ENCODE data around the gene MICAL1. TPM values are rescaled to one million over a fixed set of nuclear protein-coding genes. Genes with fewer than 3 reads are reported as not detected.

Gene MICAL1
- total RNA-seq, 1 donor: 112 TPM

DNA sequence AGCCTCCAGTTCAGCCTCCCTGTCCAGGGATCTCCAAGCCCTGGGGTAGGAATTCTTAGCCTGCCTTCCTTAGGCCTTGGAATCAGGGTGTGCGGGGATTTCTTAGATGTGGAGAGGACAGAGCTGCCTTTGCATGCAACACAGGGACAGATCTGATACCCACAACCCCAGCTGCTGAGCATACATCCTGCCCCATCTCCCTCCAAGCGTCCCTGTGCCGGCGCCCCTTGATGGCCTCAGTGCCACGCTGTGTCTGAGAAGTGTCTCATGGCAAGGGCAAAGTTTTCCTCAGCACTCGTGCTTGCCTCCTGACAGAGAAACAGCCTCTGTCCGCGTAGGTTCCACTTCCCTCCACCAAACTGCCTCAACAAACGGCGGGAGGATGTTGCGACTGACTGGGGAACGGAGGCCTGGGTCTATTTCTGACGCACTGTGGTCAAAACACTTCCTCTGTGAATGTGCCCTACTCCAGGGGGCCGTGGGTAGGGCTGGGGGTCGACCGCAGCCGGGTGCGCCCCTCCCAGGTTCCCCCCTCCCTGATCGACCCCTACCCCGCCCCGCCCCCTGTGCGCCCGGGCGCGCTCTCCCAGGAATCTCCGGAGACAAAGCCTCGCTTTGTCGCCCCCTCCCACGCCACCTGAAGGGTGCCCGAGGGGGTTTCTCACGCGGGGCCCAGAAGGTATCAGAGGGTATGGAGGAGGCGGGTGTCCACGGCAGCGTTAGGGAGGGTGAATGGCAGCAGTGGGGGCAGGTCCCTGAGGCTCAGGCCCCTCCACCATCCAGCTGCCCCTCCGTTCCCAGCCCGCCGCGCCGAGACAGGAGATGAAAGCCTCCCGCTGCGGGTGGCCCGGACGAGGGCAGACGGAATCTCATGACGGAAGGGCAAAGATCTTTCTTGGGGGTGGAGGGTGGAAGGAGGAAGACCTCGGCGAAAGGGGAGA lies 806 bp downstream of the MICAL1 start:
- DNase-seq (ENCODE audit: low read depth in 2 of 3, low spot score in 2 of 3): peak; percentile 60 to 87 (median 85)

DNA sequence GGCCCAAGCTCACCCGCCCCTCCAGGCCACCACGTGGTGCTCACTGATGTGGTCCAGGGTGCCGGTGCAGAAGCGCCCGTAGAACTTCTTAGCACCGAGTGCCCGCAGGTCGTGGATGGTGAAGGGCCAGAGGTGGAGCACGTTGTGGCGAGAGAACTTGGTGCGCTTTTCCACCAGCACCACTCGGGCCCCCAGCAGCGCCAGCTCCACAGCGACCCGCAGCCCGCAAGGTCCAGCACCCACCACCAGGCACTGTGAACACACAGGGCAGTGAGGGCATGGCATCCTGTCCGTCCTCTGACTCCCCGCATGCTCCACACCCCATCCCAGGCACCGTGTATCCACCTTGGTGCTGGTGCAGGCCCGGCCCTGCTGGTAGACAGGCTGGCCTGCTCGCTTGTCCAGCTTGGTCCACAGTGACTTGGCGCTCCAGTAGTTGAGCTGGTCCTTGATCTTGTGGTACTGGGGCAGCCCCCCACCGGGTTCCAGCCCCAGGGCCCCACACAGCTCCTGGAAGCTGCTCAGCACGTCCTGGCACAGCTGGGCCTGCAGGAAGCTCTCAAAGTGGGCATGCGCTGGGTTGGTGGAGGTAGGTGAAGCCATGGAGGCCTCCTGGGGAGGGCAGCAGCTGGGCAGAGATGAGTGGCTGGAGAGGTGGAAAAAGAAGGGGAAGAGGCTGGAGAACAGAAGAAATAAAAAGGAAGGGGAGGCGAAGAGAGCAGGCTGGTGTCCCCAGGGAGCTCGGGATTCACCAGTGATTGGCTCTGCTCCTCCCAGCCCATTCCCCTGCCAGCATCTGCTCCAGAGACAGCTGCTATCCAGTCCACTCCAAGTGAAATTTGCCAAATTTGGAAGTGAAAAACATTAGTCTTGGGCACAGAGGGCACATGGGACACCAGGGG lies 1.7 kb downstream of the MICAL1 start:
- DNase-seq (ENCODE audit: low read depth in 2 of 3, low spot score in 2 of 3): no peak

DNA sequence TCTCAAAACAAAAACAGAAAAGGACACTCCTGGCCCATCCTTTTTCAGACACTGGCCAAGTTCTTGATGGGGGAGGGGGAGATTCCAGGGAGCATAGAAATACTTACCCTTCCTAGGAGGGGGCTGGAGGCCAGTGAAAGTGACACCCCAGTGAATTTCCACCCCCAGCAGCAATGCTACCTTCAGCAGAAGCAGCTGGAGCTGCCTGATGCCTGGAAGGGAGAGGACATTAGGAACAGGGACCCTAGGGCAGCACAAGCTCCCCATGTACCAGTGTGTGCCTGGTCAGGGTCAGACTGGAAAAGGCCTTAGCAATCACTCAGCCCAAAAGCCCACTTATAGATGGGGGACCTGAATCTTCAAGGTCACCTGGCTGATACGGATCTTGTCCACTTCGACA lies 2.4 kb downstream of the MICAL1 start:
- DNase-seq (ENCODE audit: low read depth in 2 of 3, low spot score in 2 of 3): no peak

DNA sequence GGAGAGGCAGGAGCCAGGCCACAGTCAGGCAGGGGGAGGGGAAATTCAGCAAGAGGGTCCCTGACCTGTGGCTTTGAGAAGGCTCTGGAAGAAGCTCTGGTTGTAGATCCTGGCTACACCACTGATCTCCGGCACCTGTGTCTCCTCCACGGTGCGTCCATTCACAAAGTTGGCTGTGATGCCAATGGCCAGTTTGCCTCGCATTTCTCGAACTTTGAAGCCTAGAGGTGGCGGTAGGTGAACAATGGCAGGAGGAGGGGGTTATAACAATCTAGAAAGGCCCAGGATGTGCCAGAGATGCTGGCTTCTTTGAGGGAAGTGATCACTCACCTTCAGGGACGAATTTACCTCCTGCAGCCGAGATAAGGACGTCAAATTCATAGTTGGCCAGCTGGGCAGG lies 3.4 kb downstream of the MICAL1 start:
- DNase-seq (ENCODE audit: low read depth in 2 of 3, low spot score in 2 of 3): no peak

DNA sequence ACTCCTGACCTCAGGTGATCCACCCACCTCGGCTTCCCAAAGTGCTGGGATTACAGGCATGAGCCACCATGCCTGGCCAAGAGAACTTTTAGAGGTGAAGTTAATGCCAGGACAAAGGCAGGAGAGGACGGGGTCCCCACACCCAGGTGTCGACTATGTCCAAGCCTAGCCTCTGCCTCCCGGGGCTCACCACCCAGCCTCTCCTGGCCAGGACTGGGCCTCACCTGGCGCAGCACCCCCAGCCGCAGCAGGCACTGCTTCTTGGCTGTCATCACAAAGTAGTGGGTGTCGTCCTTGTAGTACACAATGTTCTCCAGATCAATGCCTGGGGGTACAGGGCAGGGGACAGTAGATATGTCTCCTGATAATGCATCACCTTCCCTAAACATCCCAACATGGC lies 4.2 kb downstream of the MICAL1 start:
- DNase-seq (ENCODE audit: low read depth in 2 of 3, low spot score in 2 of 3): no peak

DNA sequence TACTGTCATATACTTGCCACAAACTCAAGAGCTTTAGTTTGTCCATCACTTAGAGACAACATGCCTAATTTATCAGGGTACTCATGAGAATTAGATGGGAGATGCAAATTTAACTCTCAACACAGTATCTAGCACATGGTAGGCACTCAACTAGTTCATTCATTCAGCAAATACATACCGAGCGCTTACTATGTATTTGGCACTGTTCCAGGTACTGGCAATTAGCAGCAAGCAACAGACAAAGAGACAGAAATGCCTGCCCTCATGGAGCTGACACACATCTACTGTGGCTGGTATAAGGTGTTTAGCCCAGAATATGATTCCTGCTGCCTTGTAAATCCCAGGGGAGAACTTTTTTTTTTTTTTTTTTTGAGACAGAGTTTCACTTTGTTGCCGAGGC lies 4.8 kb downstream of the MICAL1 start:
- DNase-seq (ENCODE audit: low read depth in 2 of 3, low spot score in 2 of 3): no peak

DNA sequence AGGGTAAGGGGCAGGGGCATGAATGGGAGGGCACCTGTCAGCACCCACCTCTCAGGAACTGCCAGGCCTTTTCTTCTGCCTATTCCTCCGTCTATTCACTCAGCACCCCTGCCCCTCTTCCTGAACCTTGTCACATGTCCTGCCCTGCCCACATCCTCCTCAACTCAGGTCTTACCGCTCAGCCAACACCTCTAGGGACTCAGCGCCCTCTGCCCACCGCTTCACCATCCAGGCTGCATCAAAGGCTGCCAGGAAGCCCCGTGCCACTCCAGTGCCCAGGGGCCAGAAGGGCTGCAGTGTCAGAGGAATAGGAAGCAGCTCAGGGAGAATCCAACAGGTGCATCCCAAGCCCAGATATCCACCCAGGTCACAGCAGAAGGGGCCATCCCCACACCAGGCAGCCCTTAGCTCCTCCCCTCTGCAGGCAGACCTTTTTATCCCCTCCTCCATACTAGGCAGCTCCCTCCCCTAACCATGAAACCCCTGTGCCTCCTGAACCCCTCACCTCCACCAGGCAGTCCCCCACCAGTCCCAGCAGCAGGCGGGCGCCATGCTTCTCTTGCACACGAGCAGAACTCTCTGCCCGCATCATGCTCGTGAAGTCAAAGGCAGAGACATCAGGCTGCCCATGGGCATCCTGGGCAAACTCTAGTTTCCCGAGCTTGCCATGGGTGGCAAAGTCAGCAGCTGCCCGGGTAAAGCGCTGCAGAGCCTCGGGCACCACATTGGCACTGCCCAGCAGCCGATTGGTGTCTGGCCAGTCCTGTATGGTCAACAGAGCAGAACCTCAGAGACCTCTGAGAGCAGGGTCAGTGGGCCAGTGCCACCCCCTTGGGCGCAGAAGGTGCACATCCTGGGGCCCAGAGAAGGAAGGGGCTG lies 5.5 kb downstream of the MICAL1 start:
- peak in 2 of 3 donors; percentile 34 to 44 for DNase-seq (ENCODE audit: low read depth in 2 of 3, low spot score in 2 of 3)

DNA sequence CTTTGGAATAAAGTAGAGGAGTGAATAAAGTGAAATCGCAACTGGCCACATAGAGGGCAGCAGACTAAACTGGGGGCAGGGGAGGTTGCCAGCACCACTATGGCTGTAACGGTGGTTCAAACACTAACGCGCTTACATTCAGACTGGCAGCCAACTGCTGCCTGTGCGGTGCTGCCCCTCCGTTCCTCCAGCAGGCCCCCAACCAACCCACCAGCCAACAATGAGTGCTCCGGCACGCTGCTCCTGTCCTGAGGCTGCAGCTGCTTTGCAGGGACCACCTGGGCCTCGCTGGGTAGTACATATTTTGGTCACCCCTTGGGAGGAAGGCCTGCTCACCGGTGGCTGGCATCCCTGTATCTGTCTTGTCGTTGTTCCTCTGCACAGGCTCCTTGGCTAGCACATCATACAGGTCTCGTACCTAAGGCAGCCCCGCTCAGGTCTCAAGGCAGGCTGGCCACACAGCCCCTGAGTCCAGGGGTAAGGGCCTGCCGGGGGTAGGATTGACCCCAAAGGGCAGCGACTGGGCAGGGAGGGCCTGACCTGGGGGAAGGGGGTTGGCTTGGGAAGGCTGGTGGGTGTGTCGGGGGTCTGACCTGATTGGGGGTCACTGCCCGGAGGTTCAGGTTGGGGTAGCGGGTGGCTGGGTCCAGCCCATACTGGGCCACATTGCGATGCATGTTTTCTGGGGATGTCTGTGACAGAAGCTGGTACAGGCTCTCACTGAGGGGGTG lies 6.3 kb downstream of the MICAL1 start:
- DNase-seq (ENCODE audit: low read depth in 2 of 3, low spot score in 2 of 3): no peak

DNA sequence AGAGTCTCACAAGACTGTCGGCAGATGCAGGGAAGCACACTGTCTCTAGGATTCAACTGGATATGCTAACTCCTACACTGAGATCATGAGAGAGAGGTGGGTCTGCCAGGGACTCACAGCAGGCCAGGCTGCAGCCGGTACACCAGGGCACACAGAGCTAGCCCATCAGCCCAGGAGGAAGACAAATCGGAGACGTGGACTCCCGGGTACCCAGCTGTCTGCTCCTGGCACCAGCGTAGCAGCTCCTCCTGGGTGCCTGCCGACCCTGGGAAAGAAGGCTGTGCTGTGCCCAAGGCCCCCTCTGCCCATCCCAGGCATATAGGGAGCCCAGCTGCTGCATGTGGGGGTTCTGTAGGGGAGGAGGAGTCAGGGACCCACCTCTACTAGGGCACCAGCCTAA lies 7.0 kb downstream of the MICAL1 start:
- no peak for DNase-seq (ENCODE audit: low read depth in 2 of 3, low spot score in 2 of 3)

DNA sequence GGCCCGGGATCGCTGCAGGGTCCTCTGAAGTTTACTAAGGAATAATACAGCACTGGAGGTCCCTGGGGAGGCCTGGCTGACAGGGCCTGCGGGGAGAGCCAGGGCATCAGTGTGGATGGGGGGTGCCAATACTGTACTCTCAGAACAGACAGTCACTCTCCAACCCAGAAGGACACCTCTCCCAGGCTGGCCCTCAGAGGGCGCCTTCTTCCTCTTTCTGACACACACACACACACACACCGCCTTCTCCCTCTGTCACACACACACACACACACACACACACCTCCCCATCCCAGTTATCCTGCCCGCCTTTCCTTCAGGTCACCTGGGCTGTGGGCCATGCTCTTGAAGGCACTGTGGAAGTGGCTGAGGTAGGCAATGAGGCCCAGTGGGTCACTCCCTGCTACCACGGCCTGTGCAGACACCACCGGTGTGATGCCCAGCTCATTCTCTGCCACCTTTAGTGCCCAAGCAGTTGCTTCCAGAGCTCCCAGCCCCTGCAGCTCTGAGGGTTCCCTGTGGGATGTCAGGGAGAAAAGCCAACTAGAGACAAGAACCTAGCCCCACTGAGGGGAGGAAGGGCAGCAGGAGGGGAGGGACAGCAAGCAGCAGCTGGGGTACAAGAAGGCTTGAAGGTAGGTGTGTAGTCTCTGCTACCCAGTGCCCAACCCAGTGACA lies 7.6 kb downstream of the MICAL1 start:
- peak in 1 of 3 donors; percentile 28 for DNase-seq (ENCODE audit: low read depth in 2 of 3, low spot score in 2 of 3)

DNA sequence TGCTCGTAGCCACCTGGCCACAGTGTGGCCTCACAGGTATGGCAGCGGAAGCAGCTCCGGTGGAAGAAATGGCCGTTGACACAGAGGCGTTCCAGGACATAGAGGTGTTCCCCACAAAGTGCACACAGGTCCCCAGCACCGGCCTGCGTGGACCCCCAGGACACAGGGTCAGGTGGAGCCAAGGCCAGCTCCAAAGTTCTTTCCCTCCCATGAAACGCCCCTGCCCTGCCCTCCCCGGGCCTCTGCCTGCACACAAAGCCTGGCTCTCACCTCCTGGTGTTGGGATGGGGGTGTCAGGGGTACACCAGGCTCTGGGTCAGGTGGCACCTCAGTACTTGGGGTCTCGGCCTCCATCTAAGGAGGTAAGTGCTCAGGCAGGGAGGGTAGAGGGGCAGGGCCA lies 8.5 kb downstream of the MICAL1 start:
- no peak for DNase-seq (ENCODE audit: low read depth in 2 of 3, low spot score in 2 of 3)

DNA sequence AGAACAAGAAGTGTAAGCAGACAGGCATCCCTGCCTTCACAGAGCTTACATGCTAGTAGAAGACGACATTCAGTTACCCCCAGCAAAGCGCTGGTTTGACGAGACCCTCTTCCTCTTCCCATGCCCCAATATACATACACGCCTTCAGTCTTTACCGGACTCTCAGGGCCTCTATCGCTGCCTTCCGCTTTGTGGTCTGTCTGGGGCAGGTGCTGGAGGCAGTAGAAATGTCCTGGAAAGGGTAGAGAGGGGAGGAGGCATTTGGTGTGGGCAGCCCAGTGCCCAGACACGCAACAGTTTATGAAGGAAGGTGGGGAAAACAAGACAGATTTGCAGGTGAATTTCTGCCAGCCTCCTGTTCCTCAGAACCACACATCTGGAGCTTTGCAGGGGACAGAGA lies 9.0 kb downstream of the MICAL1 start:
- DNase-seq (ENCODE audit: low read depth in 2 of 3, low spot score in 2 of 3): no peak

DNA sequence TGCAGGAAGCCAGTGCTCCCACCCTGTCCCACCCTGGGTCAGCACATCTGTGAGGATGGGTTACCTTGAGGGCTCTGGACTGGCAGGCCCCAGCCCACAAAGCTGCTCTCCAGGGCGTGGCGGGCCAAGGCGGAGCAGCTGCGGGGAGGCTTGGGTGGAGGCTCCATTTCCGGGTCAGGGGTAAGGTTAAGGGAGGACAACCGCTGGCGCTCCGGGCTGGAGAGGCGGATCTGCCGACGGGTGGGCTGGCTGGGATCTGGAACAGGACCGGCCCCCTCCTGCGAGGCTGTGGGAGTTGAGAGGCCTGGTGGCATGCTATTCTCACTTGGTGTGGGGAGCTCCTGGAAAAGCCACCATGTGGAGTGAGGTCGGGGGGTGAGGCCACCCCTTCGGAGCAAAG lies 9.5 kb downstream of the MICAL1 start:
- no peak for DNase-seq (ENCODE audit: low read depth in 2 of 3, low spot score in 2 of 3)

DNA sequence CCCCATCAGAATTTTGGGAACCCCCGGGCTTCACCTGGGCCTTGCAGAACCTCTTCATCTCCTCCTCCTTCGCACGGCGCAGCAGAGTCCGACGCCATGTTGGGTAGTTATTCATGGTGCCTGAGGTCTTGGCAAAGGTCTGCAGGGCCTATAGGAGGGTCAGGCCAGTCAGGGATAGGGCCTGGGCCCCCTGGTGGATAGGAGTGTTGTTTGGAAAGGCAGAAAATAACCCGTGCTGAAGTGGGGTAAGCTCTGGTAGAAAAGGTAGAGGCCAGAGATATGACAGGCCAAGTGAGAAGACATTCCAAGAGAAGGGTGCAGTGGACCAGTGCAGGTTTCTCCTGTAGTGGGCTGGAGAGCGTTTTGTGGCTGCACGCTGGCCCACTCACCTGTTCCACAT lies 10.2 kb downstream of the MICAL1 start:
- DNase-seq (ENCODE audit: low read depth in 2 of 3, low spot score in 2 of 3): no peak

DNA sequence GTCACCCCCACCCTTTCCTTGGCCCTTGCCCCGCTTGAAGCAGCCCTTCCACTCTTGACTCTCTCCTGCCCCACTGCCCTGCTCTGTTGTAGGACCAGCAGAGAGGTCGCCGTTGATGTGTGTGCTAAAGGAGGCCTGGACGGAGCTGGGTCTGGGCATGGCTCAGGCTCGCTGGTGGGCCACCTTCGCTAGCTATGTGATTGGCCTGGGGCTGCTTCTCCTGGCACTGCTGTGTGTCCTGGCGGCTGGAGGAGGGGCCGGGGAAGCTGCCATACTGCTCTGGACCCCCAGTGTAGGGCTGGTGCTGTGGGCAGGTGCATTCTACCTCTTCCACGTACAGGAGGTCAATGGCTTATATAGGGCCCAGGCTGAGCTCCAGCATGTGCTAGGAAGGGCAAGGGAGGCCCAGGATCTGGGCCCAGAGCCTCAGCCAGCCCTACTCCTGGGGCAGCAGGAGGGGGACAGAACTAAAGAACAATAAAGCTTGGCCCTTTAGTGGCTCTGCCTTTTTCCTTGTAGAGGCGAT lies 12.1 kb downstream of the MICAL1 start:
- no peak for DNase-seq (ENCODE audit: low read depth in 2 of 3, low spot score in 2 of 3)

DNA sequence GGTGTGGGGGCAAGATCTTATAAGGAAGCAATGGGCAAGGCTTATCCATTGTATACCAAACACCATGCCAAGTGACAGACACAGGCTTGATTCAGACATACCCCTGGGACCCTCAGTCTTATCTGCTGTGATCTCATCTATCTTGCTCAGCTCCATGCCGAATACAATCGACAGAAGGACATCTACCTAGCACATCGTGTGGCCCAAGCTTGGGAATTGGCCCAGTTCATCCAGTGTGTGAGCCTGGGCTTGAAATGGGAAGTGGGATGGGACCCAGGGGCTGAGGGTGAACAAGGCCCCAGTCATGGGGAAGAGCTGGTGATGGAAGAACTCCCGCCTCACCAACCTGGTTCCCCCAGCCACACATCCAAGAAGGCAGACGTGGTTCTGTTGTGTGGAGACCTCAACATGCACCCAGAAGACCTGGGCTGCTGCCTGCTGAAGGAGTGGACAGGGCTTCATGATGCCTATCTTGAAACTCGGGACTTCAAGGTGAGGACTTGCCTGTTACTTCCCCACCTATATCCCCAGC lies 13.1 kb downstream of the MICAL1 start:
- no peak for DNase-seq (ENCODE audit: low read depth in 2 of 3, low spot score in 2 of 3)

DNA sequence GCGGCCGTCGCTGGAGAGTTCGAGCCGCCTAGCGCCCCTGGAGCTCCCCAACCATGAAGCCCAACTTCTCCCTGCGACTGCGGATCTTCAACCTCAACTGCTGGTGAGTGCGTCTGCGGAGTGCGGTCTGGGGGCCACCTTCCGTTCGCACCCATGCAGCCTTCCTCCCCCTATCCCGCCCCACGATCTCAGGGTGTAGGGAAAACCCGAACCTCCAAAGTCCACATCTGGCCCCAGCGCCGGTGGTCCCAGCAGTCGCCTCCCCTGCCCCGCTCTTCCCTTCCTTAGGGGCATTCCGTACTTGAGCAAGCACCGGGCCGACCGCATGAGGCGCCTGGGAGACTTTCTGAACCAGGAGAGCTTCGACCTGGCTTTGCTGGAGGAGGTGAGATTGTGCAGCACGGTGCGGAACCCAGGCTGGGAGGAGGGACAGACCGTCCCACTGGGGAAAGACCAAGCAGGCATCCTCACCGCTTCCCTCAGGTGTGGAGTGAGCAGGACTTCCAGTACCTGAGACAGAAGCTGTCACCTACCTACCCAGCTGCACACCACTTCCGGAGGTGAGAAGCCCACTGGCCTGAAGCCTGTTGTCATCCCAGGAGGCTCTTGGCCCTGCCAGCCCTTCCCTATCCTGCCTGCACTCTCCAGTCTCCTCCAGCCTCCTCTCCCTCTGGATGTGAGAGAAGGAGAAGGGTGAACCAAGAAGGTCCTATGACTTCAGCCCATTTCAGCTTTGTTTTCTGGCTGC lies 14.3 kb downstream of the MICAL1 start:
- DNase-seq (ENCODE audit: low read depth in 2 of 3, low spot score in 2 of 3): peak in 2 of 3 donors; percentile 76 to 79
